ENCODE results near the gene LYRM9. TPM values are rescaled to one million over a fixed set of nuclear protein-coding genes. Genes with fewer than 3 reads are reported as not detected.
A peak's percentile ranks its signal among the peaks of the same experiment; 100 is the strongest.

Gene LYRM9
- total RNA-seq, 1 donor from 2014 or later, result 8.3 TPM

- Mint-ChIP-seq H3K27me3 (ENCODE audit: unreplicated experiment) (peaks cover 12% of the 10 kb centered on the region), H3K4me1 (ENCODE audit: unreplicated experiment) (peaks cover 30% of the 10 kb centered on the region), H3K27ac (ENCODE audit: unreplicated experiment) (no peak overlapping the region), H3K9me3 (ENCODE audit: unreplicated experiment) (no peaks in the 10 kb centered on the region), H3K36me3 (ENCODE audit: low read depth, unreplicated experiment) (peaks cover 3% of the 10 kb centered on the region), H3K4me3 (ENCODE audit: unreplicated experiment) (no peak overlapping the region)
- no peak for TF ChIP-seq CTCF (IDR thresholded peaks at IDR 0.05; ENCODE audit: unreplicated experiment)
- no peak for DNase-seq (ENCODE audit: low spot score)
Measured at GRCh38 chr17:27895940-27896535, 2.9 kb upstream of the LYRM9 start.

- Mint-ChIP-seq H3K9me3 (ENCODE audit: unreplicated experiment) (no peaks in the 10 kb centered on the region), H3K4me1 (ENCODE audit: unreplicated experiment) (peaks cover 32% of the 10 kb centered on the region), H3K36me3 (ENCODE audit: low read depth, unreplicated experiment) (peaks cover 3% of the 10 kb centered on the region), H3K27me3 (ENCODE audit: unreplicated experiment) (peaks cover 12% of the 10 kb centered on the region), H3K27ac (ENCODE audit: unreplicated experiment) (no peak overlapping the region), H3K4me3 (ENCODE audit: unreplicated experiment) (no peak overlapping the region)
- no peak for TF ChIP-seq CTCF (IDR thresholded peaks at IDR 0.05; ENCODE audit: unreplicated experiment)
- DNase-seq (ENCODE audit: low spot score), result no peak
Measured at GRCh38 chr17:27895123-27895895, 2.1 kb upstream of the LYRM9 start.

GRCh38 chr17:27893841-27894503, 807 bp upstream of the LYRM9 start:
- Mint-ChIP-seq H3K9me3 (ENCODE audit: unreplicated experiment) (no peaks in the 10 kb centered on the region), H3K4me1 (ENCODE audit: unreplicated experiment) (peaks cover 34% of the 10 kb centered on the region), H3K27me3 (ENCODE audit: unreplicated experiment) (peaks cover 11% of the 10 kb centered on the region), H3K36me3 (ENCODE audit: low read depth, unreplicated experiment) (peaks cover 3% of the 10 kb centered on the region), H3K4me3 (ENCODE audit: unreplicated experiment) (no peak overlapping the region), H3K27ac (ENCODE audit: unreplicated experiment) (peak overlapping the region; percentile 75)
- no peak for DNase-seq (ENCODE audit: low spot score)
- no peak for TF ChIP-seq CTCF (IDR thresholded peaks at IDR 0.05; ENCODE audit: unreplicated experiment)

GRCh38 chr17:27892542-27892865, 661 bp downstream of the LYRM9 start:
- no peak for DNase-seq (ENCODE audit: low spot score)
- no peaks in the 10 kb centered on the region for H3K9me3 Mint-ChIP-seq (ENCODE audit: unreplicated experiment)
- H3K4me3 Mint-ChIP-seq (ENCODE audit: unreplicated experiment), result peak overlapping the region; percentile 79
- no peak for TF ChIP-seq CTCF (IDR thresholded peaks at IDR 0.05; ENCODE audit: unreplicated experiment)
- H3K27me3 Mint-ChIP-seq (ENCODE audit: unreplicated experiment), result peaks cover 8% of the 10 kb centered on the region
- H3K27ac Mint-ChIP-seq (ENCODE audit: unreplicated experiment), result no peak overlapping the region
- H3K4me1 Mint-ChIP-seq (ENCODE audit: unreplicated experiment), result peaks cover 34% of the 10 kb centered on the region
- H3K36me3 Mint-ChIP-seq (ENCODE audit: low read depth, unreplicated experiment), result peaks cover 3% of the 10 kb centered on the region

GRCh38 chr17:27891841-27892240, 1.3 kb downstream of the LYRM9 start:
- no peak for TF ChIP-seq CTCF (IDR thresholded peaks at IDR 0.05; ENCODE audit: unreplicated experiment)
- Mint-ChIP-seq H3K4me3 (ENCODE audit: unreplicated experiment) (no peak overlapping the region), H3K36me3 (ENCODE audit: low read depth, unreplicated experiment) (peaks cover 3% of the 10 kb centered on the region), H3K9me3 (ENCODE audit: unreplicated experiment) (no peaks in the 10 kb centered on the region), H3K4me1 (ENCODE audit: unreplicated experiment) (peaks cover 30% of the 10 kb centered on the region), H3K27ac (ENCODE audit: unreplicated experiment) (no peak overlapping the region), H3K27me3 (ENCODE audit: unreplicated experiment) (peaks cover 4% of the 10 kb centered on the region)
- no peak for DNase-seq (ENCODE audit: low spot score)
